M059J (cell line): Measurements from ENCODE around the gene PDE9A. TPM values are rescaled to one million over a fixed set of nuclear protein-coding genes. Genes with fewer than 3 reads are reported as not detected.

Source experiments
- DNase-seq: peaks from one replicate; pipeline ENCODE4 v3.0.0-alpha.2; 2012; ENCODE audit warnings: low read depth
- total RNA-seq: library from RNA; depleted of rRNA; stranded (reverse); fragments of >200 nt; shearing (Covaris generic); gene quantifications from 2 replicates; pipeline ENCODE4 v1.2.3, GENCODE V29; 2014

PDE9A gene
- total RNA-seq, 1 experiment from 2014 or later: 0.07 TPM

DNA sequence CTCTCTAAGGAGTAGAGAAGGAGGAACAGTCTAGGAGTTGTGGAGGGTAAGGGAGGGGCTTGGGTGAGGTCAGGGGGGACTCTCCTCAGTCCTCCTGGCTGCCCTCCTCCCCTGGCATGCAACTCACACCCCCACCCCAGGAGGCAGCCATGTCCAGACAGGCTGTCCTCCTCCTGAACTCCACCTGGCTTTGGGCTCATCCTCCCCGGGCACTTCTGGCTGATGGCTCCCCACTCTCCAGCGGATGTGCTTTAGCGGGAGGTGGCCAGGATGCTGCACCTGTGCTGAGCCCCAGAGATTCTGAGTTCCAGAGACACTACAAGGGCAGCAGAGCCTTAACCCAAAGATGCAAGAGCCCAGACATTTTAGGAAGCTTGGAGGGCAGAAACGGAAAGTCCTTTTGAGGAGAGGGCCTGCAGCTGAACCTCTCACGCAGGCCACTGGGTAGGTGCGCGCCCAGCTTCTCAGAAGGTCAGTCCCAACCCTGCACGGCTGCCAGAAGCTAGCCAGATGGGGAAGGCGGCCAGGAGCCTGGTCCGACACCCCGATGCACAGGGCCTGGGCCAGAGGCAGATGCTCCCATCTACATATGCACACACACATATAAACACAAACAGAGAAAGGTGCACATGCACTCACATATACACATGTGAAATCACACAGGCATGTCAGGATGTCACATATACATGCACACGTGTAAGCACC, 83.4 kb downstream of the PDE9A start:
- DNase-seq: no peak

DNA sequence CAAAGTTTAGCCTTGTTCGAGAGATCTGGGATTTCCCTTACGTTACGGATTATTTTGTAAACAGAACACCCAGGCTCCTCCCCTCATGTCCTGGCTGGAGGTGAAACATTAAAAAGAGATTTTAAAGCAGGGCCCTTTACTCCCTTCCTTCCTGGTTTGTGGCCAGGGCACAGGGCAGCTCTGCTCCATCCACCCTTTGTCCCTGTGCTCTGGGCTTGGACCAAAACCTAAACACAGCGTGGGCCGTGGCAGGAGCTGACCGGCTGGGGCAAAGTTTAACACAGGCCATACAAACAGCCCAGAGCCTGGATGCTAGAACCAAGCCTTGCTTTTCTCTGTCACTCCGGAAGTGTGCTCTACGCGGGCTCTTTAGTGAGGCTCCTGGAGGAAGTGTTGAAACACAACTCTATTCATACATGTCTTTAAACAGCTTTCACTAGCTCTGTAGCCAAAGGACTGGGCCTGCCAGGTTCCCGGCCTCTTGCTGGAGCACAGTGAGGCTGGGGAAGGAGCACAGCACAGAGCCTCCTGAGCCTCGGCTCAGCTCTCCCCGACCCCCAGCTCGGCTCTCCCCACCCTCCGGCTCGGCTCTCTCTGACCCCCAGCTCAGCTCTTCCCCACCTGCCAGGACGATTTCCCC, 84.7 kb downstream of the PDE9A start:
- no peak for DNase-seq

GRCh38 chr21:42739061-42739931, 85.9 kb downstream of the PDE9A start:
- DNase-seq: no peak

DNA sequence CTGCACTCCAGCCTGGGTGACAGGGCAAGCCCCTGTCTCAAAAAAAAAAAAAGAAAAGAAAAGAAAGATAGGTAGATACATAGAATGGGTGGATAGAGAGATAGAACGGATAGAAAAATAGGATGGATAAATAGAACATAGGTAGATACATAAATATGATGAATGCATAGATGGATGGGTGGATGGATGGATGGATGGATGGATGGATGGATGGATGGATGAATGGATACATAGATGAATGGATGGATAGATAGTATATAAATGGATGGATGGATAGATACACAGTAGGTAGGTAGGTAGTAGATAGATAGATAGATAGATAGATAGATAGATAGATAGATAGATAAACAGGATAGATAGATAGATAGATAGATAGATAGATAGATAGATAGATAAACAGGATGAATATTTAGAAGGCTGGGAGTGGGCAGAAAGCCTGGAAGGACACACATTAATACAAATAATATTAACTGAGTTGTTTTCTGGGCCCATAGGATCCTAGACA, 87.0 kb downstream of the PDE9A start:
- DNase-seq: no peak

DNA sequence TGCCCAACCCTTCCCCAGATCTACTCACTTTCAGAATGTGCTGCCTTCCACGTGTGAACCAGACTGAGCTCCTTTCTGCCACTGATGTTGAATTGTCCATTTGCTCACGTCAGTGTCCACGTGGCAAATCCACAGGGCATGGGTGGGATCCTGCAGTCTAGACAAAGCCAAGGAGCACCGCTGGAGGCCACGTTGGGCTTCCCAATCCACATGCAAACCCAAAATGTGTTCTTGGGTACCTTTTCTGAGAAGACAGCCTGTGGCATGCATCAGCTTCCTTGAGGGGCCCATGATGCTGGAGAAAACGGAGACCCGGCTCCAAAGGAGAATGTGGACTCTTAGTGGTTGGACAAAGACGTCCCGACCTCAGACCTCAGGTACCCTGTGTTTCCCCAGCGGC, 87.6 kb downstream of the PDE9A start:
- no peak for DNase-seq

GRCh38 chr21:42744520-42745445, 91.4 kb downstream of the PDE9A start:
- no peak for DNase-seq

DNA sequence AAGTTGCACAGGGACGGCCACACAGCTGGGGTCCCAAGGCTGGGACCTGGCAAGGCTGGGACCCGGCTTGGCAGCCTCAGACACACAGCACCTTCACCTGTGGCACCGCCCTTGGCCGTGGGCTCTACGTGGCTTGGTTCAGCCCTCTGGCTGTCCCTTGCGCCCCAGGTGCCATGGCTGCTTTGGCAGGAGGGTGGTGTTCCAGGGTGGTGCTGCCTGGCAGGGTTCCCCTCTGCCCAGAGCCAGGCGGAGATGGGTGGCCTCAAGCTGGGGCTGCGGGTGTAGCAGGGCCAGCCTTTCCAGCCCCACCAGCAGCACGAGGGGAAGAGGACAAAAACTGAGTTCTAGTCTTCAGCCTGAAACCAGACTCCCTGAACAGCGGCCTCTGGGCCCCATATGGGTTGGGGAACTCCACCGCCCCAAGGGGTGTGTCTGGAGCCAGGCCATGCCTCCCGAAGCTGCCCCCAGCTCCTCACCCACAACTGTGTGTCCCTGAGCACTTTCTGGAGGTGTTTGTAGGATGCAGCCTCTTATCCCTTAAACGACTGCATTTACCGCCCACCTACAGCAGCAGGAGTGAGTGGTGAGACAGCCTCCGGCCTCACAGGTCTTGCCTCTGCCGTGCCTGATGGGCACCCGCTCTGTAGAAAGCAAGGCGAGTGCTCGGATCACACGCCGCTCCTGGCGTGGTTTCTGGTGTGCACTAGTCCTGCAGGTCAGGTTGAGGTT, 92.3 kb downstream of the PDE9A start:
- DNase-seq: no peak

GRCh38 chr21:42746240-42746592, 92.8 kb downstream of the PDE9A start:
- no peak for DNase-seq

- no peak for DNase-seq
Observed at GRCh38 chr21:42746593-42747275, 93.3 kb downstream of the PDE9A start.

- no peak for DNase-seq
Observed at GRCh38 chr21:42747276-42747701, 93.9 kb downstream of the PDE9A start.

- no peak for DNase-seq
Observed at GRCh38 chr21:42747746-42748351, 94.4 kb downstream of the PDE9A start.

DNA sequence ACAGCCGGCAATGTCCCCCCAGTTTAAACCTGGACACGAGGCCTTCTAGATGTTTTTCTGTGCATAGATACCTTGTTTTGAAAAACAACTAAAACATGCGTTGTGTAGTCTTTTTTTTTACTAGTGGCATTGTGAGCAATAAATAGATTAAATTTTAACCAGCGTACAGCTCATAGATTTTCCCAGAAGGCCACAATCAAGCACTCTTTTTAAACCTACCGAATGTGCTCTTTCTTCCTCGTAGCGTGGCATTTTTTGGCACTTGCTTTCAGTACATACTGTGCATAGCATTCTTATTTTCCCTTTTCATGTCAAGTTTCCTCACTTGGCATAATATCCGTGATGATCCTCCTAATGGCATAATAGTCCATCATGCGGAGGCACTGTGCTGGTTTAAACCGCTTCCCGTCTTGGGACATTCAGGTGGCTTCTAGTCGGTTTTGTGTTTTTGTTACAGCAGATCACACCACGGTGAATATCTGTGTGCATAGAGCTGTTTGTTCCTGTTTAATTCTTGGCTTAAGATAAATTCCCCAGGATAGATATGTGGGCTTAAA, 95.3 kb downstream of the PDE9A start:
- DNase-seq: no peak

DNA sequence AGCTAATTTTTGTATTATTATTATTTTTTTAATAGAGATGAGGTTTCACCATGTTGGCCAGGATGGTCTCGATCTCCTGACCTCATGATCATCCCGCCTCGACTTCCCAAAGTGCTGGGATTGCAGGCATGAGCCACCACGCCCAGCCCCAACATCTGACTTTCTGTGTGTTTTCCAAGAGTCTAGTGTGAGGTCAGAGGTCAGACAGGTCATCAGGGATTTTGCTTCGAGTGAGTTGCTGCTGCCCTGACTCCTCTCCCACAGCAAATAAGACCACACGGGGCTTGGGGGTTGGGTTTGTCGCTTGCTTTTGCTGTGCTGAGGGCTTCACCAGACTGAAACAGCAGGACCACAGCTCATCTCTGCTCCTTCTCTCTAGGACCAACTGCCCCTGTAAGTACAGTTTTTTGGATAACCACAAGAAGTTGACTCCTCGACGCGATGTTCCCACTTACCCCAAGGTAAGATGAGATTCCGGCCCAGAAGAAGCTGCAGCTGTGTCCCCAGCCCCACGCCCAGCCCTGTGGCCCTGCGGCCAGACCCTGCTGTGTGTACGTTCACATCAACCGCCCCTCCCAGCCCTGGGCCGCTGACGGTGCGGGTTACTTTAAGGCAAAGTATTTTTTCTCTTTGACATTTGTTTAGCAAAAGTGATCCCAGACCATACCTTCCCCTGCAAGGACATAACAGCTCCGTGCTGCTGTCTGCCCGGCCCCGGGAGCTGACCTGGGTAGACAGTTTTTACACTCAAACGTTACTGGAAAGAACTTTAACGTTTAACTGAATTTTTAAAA, 97.5 kb downstream of the PDE9A start:
- DNase-seq: no peak

DNA sequence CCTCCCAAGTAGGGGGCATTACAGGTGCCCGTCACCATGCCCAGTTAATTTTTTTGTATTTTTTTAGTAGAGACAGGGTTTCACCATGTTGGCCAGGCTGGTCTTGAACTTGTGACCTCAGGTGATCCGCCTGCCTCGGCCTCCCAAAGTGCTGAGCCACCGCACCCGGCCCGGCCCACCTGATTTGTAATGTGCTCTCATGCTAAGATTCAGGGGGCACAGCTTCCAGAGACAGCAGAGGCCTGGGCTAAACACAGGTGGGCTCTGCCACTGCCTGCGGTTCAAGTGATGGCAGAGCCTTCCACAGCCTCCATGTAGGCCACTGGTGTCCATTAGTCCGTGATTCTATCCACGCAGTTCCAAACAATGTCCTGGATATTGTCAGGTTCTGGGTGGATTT, 98.4 kb downstream of the PDE9A start:
- DNase-seq: no peak

- DNase-seq: no peak
Observed at GRCh38 chr21:42753804-42754203, 100.4 kb downstream of the PDE9A start.

DNA sequence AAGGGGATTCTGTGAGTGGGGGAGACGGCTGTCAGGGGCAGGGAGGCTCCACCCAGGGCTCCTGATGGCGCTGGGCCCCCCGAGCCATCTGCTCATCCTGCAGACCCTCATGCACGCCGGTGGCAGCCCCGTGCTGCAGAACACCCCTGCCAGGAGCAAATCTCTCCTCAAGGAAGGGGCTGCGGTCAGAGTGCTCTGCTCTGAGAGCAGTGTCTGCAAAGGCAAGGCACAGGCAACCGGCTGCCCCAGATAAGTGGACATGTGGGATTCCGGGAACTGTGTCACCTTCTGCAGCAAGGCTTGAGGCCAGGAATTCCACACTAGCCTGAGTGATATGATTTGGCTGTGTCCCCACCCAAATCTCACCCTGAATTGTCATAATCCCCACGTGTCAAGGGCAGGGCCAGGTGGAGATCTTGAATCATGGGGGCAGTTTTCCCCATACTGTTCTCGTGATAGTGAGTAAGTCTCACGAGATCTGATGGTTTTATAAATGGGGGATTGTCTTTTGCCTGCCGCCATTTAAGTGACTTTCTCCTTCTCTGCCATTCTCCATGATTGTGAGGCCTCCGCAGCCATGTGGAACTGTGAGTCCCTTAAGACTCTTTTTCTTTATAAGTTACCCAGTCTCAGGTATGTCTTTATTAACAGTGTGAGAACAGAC, 101.0 kb downstream of the PDE9A start:
- DNase-seq: no peak

DNA sequence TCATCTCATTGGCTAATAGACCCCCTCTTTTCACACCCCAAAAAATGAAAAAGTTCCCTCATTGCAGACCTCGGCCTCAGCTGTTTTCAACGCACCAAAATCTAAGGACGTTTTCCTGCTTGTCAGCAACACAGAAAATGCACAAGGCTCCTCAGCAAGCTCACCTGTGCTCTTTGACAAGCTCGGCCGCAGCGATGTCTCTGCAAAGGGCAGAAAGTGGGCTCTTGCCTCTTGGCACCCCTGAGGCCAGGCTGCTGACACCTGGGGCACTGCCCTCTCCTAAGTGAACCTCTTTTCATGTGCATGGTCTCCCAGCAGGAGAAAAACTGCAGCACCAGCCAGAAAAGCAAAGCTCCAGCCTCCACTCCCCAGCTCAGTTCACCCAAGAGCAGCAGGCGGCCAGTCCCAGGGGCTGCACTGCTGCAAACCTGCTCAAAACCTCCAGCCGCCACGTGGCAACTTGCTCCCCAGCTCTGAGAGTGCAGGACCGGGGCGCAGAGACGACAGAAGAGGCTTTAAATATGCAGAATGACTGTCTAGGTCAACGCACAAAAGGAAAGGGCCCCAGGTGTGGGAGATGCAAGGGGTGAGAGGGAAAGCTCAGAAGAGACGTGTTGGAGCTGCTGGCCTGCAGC, 101.7 kb downstream of the PDE9A start:
- no peak for DNase-seq
